ENCODE data around the gene UBALD2.

The UBALD2 gene

GRCh38 chr17:76278952-76279741 is 14.0 kb downstream of the UBALD2 start:
- Histone ChIP-seq H3K4me3 (ENCODE audit: insufficient read depth, low read depth, low read length) (no peak overlapping the region), H3K27me3 (ENCODE audit: control insufficient read depth, insufficient read depth, low read length, poor library complexity, severe bottlenecking) (no peaks in the 10 kb centered on the region), H3K27ac (ENCODE audit: insufficient read depth, low read depth, low read length, poor library complexity, severe bottlenecking) (no peak overlapping the region), H3K9me3 (ENCODE audit: control insufficient read depth, low read length) (no peaks in the 10 kb centered on the region), H3K4me1 (ENCODE audit: control insufficient read depth, insufficient read depth, low read length) (peaks cover 5% of the 10 kb centered on the region), H3K36me3 (ENCODE audit: control insufficient read depth, insufficient read depth, low read length) (no peaks in the 10 kb centered on the region)
- 73% methylated on average over 28 of the region's 28 CpGs for WGBS, 2 experiments

DNA sequence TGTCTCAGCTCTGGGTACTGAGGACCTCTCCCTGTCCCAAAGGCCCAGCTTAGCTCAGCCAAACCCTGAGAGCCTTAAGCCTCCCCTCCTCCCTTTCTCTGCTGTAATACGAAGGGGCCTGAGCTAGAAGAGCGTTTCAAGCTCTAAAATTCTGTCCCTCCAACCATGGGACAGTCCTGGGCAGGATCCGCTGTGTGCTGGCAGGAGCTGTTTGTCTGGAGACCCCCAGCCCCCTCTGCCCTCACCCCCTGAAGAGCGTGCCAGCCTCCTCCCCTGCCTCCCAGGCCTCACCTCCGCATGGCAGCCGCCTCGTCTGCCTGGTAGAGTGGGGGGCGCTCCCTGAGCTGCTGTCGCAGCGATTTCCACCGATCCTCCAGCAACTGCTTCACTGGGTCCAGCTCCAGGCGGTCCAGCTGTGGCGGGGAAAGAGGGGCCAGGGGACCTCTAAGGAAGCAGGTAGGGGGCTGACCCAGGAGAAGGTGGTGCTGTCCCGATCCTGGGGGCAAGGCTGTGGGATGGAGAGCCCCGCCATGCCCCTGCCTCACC is 14.7 kb downstream of the UBALD2 start:
- no peaks in the 10 kb centered on the region for H3K36me3 ChIP-seq (ENCODE audit: control insufficient read depth, insufficient read depth, low read length)
- peaks cover 5% of the 10 kb centered on the region for H3K4me1 ChIP-seq (ENCODE audit: control insufficient read depth, insufficient read depth, low read length)
- no peaks in the 10 kb centered on the region for H3K9me3 ChIP-seq (ENCODE audit: control insufficient read depth, low read length)
- no peaks in the 10 kb centered on the region for H3K27me3 ChIP-seq (ENCODE audit: control insufficient read depth, insufficient read depth, low read length, poor library complexity, severe bottlenecking)
- H3K4me3 ChIP-seq (ENCODE audit: insufficient read depth, low read depth, low read length): no peak overlapping the region
- no peak overlapping the region for H3K27ac ChIP-seq (ENCODE audit: insufficient read depth, low read depth, low read length, poor library complexity, severe bottlenecking)
- 86% methylated on average over 15 of the region's 15 CpGs for WGBS, 2 experiments

DNA sequence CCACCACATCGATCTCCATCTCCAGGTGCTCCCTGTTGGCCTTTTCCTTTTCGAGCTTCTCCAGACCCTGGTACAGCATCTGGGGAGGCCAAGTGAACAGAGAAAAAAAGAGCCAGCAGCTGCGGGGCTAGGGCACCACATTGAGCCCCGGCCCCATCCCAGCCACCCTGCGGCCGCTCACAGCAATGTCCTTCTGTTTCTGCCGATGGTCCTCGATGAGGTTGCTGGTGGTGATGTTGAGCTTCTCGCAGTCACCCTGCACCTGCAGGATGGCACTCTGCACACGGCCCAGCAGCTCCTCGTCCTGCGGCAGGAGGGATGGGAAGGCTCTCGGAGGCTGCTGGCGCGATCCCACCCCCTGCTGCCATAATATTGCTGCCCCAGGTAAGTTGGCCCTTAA is 15.5 kb downstream of the UBALD2 start:
- Histone ChIP-seq H3K9me3 (ENCODE audit: control insufficient read depth, low read length) (no peaks in the 10 kb centered on the region), H3K4me3 (ENCODE audit: insufficient read depth, low read depth, low read length) (no peak overlapping the region), H3K4me1 (ENCODE audit: control insufficient read depth, insufficient read depth, low read length) (peaks cover 5% of the 10 kb centered on the region), H3K27me3 (ENCODE audit: control insufficient read depth, insufficient read depth, low read length, poor library complexity, severe bottlenecking) (no peaks in the 10 kb centered on the region), H3K27ac (ENCODE audit: insufficient read depth, low read depth, low read length, poor library complexity, severe bottlenecking) (no peak overlapping the region), H3K36me3 (ENCODE audit: control insufficient read depth, insufficient read depth, low read length) (no peaks in the 10 kb centered on the region)
- 93% methylated on average over 15 of the region's 15 CpGs for WGBS, 2 experiments

GRCh38 chr17:76281573-76282371 is 16.6 kb downstream of the UBALD2 start:
- H3K27me3 ChIP-seq (ENCODE audit: control insufficient read depth, insufficient read depth, low read length, poor library complexity, severe bottlenecking): no peaks in the 10 kb centered on the region
- 94 to 96% methylated on average over 23 of the region's 23 CpGs for WGBS, 2 experiments
- no peak overlapping the region for H3K4me3 ChIP-seq (ENCODE audit: insufficient read depth, low read depth, low read length)
- no peak overlapping the region for H3K27ac ChIP-seq (ENCODE audit: insufficient read depth, low read depth, low read length, poor library complexity, severe bottlenecking)
- H3K9me3 ChIP-seq (ENCODE audit: control insufficient read depth, low read length): no peaks in the 10 kb centered on the region
- H3K4me1 ChIP-seq (ENCODE audit: control insufficient read depth, insufficient read depth, low read length): peaks cover 2% of the 10 kb centered on the region
- H3K36me3 ChIP-seq (ENCODE audit: control insufficient read depth, insufficient read depth, low read length): no peaks in the 10 kb centered on the region

- Histone ChIP-seq H3K4me1 (ENCODE audit: control insufficient read depth, insufficient read depth, low read length) (no peaks in the 10 kb centered on the region), H3K36me3 (ENCODE audit: control insufficient read depth, insufficient read depth, low read length) (no peaks in the 10 kb centered on the region), H3K9me3 (ENCODE audit: control insufficient read depth, low read length) (no peaks in the 10 kb centered on the region), H3K27ac (ENCODE audit: insufficient read depth, low read depth, low read length, poor library complexity, severe bottlenecking) (no peak overlapping the region), H3K4me3 (ENCODE audit: insufficient read depth, low read depth, low read length) (no peak overlapping the region), H3K27me3 (ENCODE audit: control insufficient read depth, insufficient read depth, low read length, poor library complexity, severe bottlenecking) (no peaks in the 10 kb centered on the region)
- 94 to 98% methylated on average over 4 of the region's 4 CpGs for WGBS, 2 experiments
Observed at GRCh38 chr17:76292567-76292966, 27.4 kb downstream of the UBALD2 start.

GRCh38 chr17:76293106-76293505 is 28.0 kb downstream of the UBALD2 start:
- no peak overlapping the region for H3K27ac ChIP-seq (ENCODE audit: insufficient read depth, low read depth, low read length, poor library complexity, severe bottlenecking)
- no peaks in the 10 kb centered on the region for H3K9me3 ChIP-seq (ENCODE audit: control insufficient read depth, low read length)
- H3K4me1 ChIP-seq (ENCODE audit: control insufficient read depth, insufficient read depth, low read length): no peaks in the 10 kb centered on the region
- H3K4me3 ChIP-seq (ENCODE audit: insufficient read depth, low read depth, low read length): no peak overlapping the region
- no peaks in the 10 kb centered on the region for H3K27me3 ChIP-seq (ENCODE audit: control insufficient read depth, insufficient read depth, low read length, poor library complexity, severe bottlenecking)
- H3K36me3 ChIP-seq (ENCODE audit: control insufficient read depth, insufficient read depth, low read length): no peaks in the 10 kb centered on the region
- WGBS, 2 experiments: 89 to 90% methylated on average over 7 of the region's 7 CpGs

GRCh38 chr17:76296186-76296585 is 31.0 kb downstream of the UBALD2 start:
- WGBS, 2 experiments: 90% methylated on average over 4 of the region's 4 CpGs
- Histone ChIP-seq H3K27me3 (ENCODE audit: control insufficient read depth, insufficient read depth, low read length, poor library complexity, severe bottlenecking) (no peaks in the 10 kb centered on the region), H3K4me3 (ENCODE audit: insufficient read depth, low read depth, low read length) (no peak overlapping the region), H3K9me3 (ENCODE audit: control insufficient read depth, low read length) (no peaks in the 10 kb centered on the region), H3K36me3 (ENCODE audit: control insufficient read depth, insufficient read depth, low read length) (no peaks in the 10 kb centered on the region), H3K4me1 (ENCODE audit: control insufficient read depth, insufficient read depth, low read length) (no peaks in the 10 kb centered on the region), H3K27ac (ENCODE audit: insufficient read depth, low read depth, low read length, poor library complexity, severe bottlenecking) (no peak overlapping the region)

- 84 to 86% methylated on average over 5 of the region's 5 CpGs for WGBS, 2 experiments
- H3K27me3 ChIP-seq (ENCODE audit: control insufficient read depth, insufficient read depth, low read length, poor library complexity, severe bottlenecking): no peaks in the 10 kb centered on the region
Observed at GRCh38 chr17:76296889-76297288, 31.7 kb downstream of the UBALD2 start.

GRCh38 chr17:76297436-76297835 is 32.3 kb downstream of the UBALD2 start:
- H3K4me1 ChIP-seq (ENCODE audit: control insufficient read depth, insufficient read depth, low read length): no peaks in the 10 kb centered on the region
- no peaks in the 10 kb centered on the region for H3K9me3 ChIP-seq (ENCODE audit: control insufficient read depth, low read length)
- no peaks in the 10 kb centered on the region for H3K27me3 ChIP-seq (ENCODE audit: control insufficient read depth, insufficient read depth, low read length, poor library complexity, severe bottlenecking)
- WGBS, 2 experiments: 93 to 96% methylated on average over 3 of the region's 3 CpGs
- H3K4me3 ChIP-seq (ENCODE audit: insufficient read depth, low read depth, low read length): no peak overlapping the region
- no peaks in the 10 kb centered on the region for H3K36me3 ChIP-seq (ENCODE audit: control insufficient read depth, insufficient read depth, low read length)
- no peak overlapping the region for H3K27ac ChIP-seq (ENCODE audit: insufficient read depth, low read depth, low read length, poor library complexity, severe bottlenecking)

More at GRCh38 chr17:76296889-76297288, 31.7 kb downstream of the UBALD2 start:
- H3K27ac ChIP-seq (ENCODE audit: insufficient read depth, low read depth, low read length, poor library complexity, severe bottlenecking): no peak overlapping the region
- no peaks in the 10 kb centered on the region for H3K36me3 ChIP-seq (ENCODE audit: control insufficient read depth, insufficient read depth, low read length)
- no peaks in the 10 kb centered on the region for H3K4me1 ChIP-seq (ENCODE audit: control insufficient read depth, insufficient read depth, low read length)
- no peaks in the 10 kb centered on the region for H3K9me3 ChIP-seq (ENCODE audit: control insufficient read depth, low read length)
- H3K4me3 ChIP-seq (ENCODE audit: insufficient read depth, low read depth, low read length): no peak overlapping the region

Measured in ectodermal cell (in vitro differentiated cells).